Esophagus squamous epithelium (tissue), 5 donors: ENCODE data around the gene SMDT1. TPM values are rescaled to one million over a fixed set of nuclear protein-coding genes. Genes with fewer than 3 reads are reported as not detected.
"Not testable (repeated sequence)": the region's sequence is repeated elsewhere in the genome, so short reads cannot be mapped to it uniquely, and the experiment has no call there.

Experiments used
- DNase-seq: peaks from one replicate; lab custom pipeline; 2025; lab: John Stamatoyannopoulos, UW
- H3K27ac ChIP-seq, 4 donors: fragments of 200-600 bp; sonication (generic); one replicate each; pipeline ENCODE4 v1.5.1; 2016 to 2019; ENCODE audit warnings: mild to moderate bottlenecking in 1 of 4
- H3K27me3 ChIP-seq, 4 donors: fragments of 200-600 bp; sonication (generic); 1 replicate in 3 of 4; 2 replicates in 1 of 4; pipeline versions ENCODE4 v1.5.1 to v1.6.0; 2017 to 2021; ENCODE audit warnings: antibody characterized with exemption in 1 of 4
- H3K36me3 ChIP-seq, 3 donors: fragments of 200-600 bp; sonication (generic); one replicate each; pipeline ENCODE4 v1.5.1; 2016 to 2019
- H3K4me1 ChIP-seq, 3 donors: fragments of 200-600 bp; sonication (generic); one replicate each; pipeline ENCODE4 v1.5.1; 2017 to 2019
- H3K4me3 ChIP-seq, 4 donors: fragments of 200-600 bp; sonication (generic); 1 replicate in 3 of 4; 2 replicates in 1 of 4; pipeline ENCODE4 v1.5.1; 2016 to 2019; ENCODE audit warnings: mild to moderate bottlenecking in 2 of 4, moderate library complexity in 1 of 4
- H3K9me3 ChIP-seq, 3 donors: fragments of 200-600 bp; sonication (generic); one replicate each; pipeline ENCODE4 v1.5.1; 2016 to 2019
- POLR2A ChIP-seq, 4 donors: fragments of 450-650 bp; IDR thresholded peaks; one replicate each; pipeline ENCODE4 v1.6.1; 2017; ENCODE audit warnings: antibody characterized with exemption in 4 of 4, mild to moderate bottlenecking in 4 of 4, moderate library complexity in 3 of 4
- WGBS, 2 donors: methylation state at CpG; one replicate each; pipeline ENCODE4 v1.1.5; 2018; 5-methylcytosine and 5-hydroxymethylcytosine counted together
- intact Hi-C: fragments of 100-400 bp; cut with DNase I; formaldehyde crosslinking; loops from one replicate; pipeline ENCODE4 v1.15.0; 2022
- total RNA-seq, 4 donors: library from RNA; depleted of rRNA; stranded (reverse); fragments of >200 nt; gene quantifications; one replicate each; pipeline ENCODE4 v1.1.0, GENCODE V29; 2016
- TF ChIP-seq, protein P1 (sequence below), 6 experiments: fragments of 450-650 bp in 4 of 6; fragments of 200-600 bp in 2 of 6; sonication (generic) in 2 of 6; IDR thresholded peaks; one replicate each; pipeline ENCODE4 v1.5.1; 2016 to 2019; ENCODE audit warnings: antibody characterized with exemption in 6 of 6, mild to moderate bottlenecking in 4 of 6, moderate library complexity in 4 of 6
- donor health status: DM: yes; HTN: yes; CAD: no.

The SMDT1 gene
- total RNA-seq, 4 donors from 2014 or later, result 4.9 to 15.4 (median 8.6) TPM

DNA sequence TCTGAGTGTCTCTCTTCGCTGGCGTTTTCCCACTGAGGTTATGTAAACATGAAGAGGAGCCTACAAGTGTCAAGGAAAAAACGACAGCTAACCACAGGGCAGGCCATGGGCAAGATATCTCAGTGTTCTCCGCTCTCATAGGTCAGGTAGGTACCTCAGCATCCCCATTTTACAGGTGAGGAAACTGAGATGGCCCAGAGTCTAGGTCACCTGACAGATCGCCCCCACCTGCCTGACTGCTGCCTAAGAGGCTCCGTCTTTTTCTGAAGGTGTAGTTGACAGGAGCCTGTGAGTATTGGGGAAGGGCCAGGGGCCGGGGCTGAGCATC is 11.9 kb downstream of the SMDT1 start:
- TF ChIP-seq, protein P1, sequence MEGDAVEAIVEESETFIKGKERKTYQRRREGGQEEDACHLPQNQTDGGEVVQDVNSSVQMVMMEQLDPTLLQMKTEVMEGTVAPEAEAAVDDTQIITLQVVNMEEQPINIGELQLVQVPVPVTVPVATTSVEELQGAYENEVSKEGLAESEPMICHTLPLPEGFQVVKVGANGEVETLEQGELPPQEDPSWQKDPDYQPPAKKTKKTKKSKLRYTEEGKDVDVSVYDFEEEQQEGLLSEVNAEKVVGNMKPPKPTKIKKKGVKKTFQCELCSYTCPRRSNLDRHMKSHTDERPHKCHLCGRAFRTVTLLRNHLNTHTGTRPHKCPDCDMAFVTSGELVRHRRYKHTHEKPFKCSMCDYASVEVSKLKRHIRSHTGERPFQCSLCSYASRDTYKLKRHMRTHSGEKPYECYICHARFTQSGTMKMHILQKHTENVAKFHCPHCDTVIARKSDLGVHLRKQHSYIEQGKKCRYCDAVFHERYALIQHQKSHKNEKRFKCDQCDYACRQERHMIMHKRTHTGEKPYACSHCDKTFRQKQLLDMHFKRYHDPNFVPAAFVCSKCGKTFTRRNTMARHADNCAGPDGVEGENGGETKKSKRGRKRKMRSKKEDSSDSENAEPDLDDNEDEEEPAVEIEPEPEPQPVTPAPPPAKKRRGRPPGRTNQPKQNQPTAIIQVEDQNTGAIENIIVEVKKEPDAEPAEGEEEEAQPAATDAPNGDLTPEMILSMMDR (IDR thresholded peaks at IDR 0.05), result no peak
- no peak for TF ChIP-seq POLR2A (IDR thresholded peaks at IDR 0.05)
- H3K27me3 ChIP-seq, result no peaks in the 10 kb centered on the region
- intact Hi-C loops, result loop anchor here (5.0 kb wide), 1 partner anchor 346 kb away; no protein-coding TSS in a partner anchor
- H3K36me3 ChIP-seq, result peaks cover 0 to 12% (median 2%) of the 10 kb centered on the region in 3 donors
- H3K27ac ChIP-seq, result peak overlapping the region; percentile 95 to 98 (median 98)
- H3K9me3 ChIP-seq, result no peaks in the 10 kb centered on the region
- peaks cover 0 to 37% (median 17%) of the 10 kb centered on the region in 3 donors for H3K4me1 ChIP-seq
- peak overlapping the region; percentile 50 to 91 (median 78) for H3K4me3 ChIP-seq
- 18 to 34% methylated on average over 6 to 7 of the region's 7 CpGs for WGBS, 2 donors
- no peak for DNase-seq

DNA sequence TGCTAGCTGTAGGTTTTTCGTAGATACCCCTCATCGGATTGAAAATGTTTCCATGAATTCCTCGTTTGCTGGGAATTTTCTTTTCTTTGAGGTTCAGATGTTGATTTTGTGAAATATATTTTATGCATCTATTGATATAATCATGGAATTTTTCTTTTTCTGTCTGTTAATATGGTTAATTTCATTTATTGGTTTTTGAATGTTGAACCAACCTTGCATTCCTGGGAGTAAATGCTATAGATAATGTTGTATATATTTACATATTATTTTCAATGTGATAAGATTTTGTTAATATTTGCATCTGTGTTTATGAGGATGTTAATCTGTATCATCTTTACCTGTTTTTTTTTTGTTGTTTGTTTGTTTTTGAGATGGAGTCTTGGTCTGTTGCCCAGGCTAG is 21.7 kb downstream of the SMDT1 start:
- DNase-seq, result no peak
- intact Hi-C loops, result no loop called here
- TF ChIP-seq POLR2A (IDR thresholded peaks at IDR 0.05), result no peak
- TF ChIP-seq, protein P1 (IDR thresholded peaks at IDR 0.05), result no peak
- H3K4me1 ChIP-seq, result no peaks in the 10 kb centered on the region
- WGBS, 2 donors, result 94 to 96% methylated on average over 3 of the region's 3 CpGs
- H3K27me3 ChIP-seq, result no peaks in the 10 kb centered on the region
- peaks cover 0 to 56% (median 40%) of the 10 kb centered on the region in 3 donors for H3K9me3 ChIP-seq
- H3K27ac ChIP-seq, result no peak overlapping the region
- no peak overlapping the region for H3K4me3 ChIP-seq
- H3K36me3 ChIP-seq, result peaks cover 0 to 14% (median 0%) of the 10 kb centered on the region in 3 donors

DNA sequence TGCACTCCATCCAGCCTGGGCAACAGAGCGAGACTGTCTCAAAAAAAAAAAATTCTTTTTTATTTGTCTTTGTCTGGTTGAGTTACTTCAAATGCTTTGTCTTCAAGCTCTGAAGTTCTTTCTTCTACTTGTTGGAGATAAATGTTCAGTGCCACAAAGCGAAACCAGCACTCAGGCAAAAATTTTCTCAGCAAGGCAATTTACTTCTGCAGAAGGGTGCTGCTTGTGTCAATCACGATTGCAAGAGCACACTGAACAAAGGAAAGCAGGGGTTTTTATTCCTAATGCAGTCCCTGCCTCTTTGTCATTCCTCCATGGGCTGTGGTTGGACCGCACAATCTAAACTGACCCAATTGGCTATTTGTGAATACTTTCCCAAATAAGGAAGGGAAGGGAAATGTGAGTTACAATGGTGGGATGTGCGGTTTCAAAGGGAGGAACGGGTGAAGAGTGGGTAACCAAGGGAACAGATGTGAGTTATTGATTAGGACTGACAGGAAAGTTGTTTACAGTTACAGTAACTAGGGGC is 24.9 kb downstream of the SMDT1 start:
- intact Hi-C loops, H3K4me3 ChIP-seq, DNase-seq, H3K27me3 ChIP-seq, H3K4me1 ChIP-seq, H3K27ac ChIP-seq: not testable (repeated sequence)
- 94% methylated on average over 6 of the region's 6 CpGs for WGBS, 2 donors
- peaks cover 0 to 56% (median 36%) of the 10 kb centered on the region in 3 donors for H3K9me3 ChIP-seq
- peaks cover 0 to 10% (median 0%) of the 10 kb centered on the region in 3 donors for H3K36me3 ChIP-seq

DNA sequence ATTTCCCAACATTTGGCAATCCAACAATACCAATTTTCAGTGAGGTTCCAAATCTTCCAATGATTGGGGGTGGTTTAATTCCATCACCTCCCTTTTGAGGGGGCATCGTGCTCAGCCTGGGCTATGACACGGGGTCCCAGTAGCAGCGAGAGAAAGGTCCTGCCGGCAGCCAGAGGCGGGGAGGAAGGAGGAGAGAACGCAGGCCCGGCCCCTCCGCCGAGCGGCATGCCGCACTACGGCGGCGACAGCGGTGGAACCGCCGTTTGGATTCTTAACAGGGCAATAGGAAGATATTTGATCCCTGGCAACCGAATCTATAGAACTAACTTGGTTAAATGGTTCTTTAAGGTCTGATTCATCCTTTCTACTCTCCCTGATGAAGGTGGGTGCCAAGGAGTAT is 29.3 kb downstream of the SMDT1 start:
- no peaks in the 10 kb centered on the region for H3K4me1 ChIP-seq
- no peak overlapping the region for H3K27ac ChIP-seq
- no peak for TF ChIP-seq POLR2A (IDR thresholded peaks at IDR 0.05)
- TF ChIP-seq, protein P1 (IDR thresholded peaks at IDR 0.05), result no peak
- no peak overlapping the region for H3K4me3 ChIP-seq
- intact Hi-C loops, result no loop called here
- WGBS, 2 donors, result 74 to 87% methylated on average over 18 of the region's 18 CpGs
- peaks cover 0 to 22% (median 12%) of the 10 kb centered on the region in 3 donors for H3K9me3 ChIP-seq
- no peak for DNase-seq
- peaks cover 0 to 3% (median 0%) of the 10 kb centered on the region in 3 donors for H3K36me3 ChIP-seq
- H3K27me3 ChIP-seq, result no peaks in the 10 kb centered on the region

DNA sequence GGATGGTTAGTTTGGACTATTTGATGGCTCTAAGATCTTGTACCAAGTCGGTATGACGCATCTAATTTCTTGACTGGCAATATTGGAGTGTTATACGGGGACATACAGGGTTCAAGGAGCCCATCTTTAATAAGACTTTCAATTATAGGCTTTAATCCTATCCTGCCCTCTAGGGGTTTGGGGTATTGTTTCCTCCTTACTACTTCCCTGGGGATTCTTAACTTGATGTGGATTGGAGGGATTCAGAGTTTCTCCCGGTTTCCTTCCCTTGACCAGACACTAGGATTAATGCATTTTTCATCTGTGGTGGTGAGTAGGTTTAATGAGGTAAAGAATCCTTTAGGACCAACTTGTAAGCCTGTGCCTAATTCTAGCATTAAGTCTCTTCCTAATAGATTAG is 32.3 kb downstream of the SMDT1 start:
- H3K4me1 ChIP-seq, result no peaks in the 10 kb centered on the region
- H3K4me3 ChIP-seq, result no peak overlapping the region
- WGBS, 2 donors, result 74 to 82% methylated on average over 4 of the region's 4 CpGs
- H3K9me3 ChIP-seq, result peaks cover 9 to 28% (median 22%) of the 10 kb centered on the region in 3 donors
- TF ChIP-seq, protein P1 (IDR thresholded peaks at IDR 0.05), result no peak
- TF ChIP-seq POLR2A (IDR thresholded peaks at IDR 0.05), result no peak
- no peaks in the 10 kb centered on the region for H3K27me3 ChIP-seq
- intact Hi-C loops, result no loop called here
- H3K27ac ChIP-seq, result no peak overlapping the region
- peaks cover 0 to 10% (median 0%) of the 10 kb centered on the region in 3 donors for H3K36me3 ChIP-seq
- DNase-seq, result no peak

DNA sequence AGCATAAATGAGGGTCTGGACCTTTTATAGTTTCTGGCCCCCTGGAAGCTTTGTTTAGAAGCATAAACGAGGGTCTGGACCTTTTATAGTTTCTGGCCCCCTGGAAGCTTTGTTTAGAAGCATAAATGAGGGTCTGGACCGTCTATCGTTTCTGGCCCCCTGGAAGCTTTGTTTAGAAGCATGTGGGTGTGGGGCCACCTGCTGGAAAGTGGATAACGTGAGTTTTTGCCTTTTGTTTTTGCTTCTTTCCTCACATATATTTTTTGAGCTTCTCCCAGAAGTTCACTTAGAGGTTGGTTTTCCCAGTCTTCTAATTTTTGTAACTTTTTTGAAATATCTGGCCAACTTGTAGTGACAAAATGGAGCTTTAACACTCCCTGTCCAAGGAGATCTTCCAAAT is 33.3 kb downstream of the SMDT1 start:
- H3K4me3 ChIP-seq, intact Hi-C loops, DNase-seq, H3K4me1 ChIP-seq, H3K27me3 ChIP-seq, H3K27ac ChIP-seq: not testable (repeated sequence)
- H3K36me3 ChIP-seq, result peaks cover 0 to 10% (median 0%) of the 10 kb centered on the region in 3 donors
- 27 to 40% methylated on average over 3 of the region's 4 CpGs for WGBS, 2 donors
- peaks cover 9 to 28% (median 22%) of the 10 kb centered on the region in 3 donors for H3K9me3 ChIP-seq
